ENCODE data around the gene NEK1. TPM values are rescaled to one million over a fixed set of nuclear protein-coding genes. Genes with fewer than 3 reads are reported as not detected.

NEK1 gene
- total RNA-seq, 6 experiments from 2014 or later = 9.4 to 11.1 (median 10.0) TPM

DNA sequence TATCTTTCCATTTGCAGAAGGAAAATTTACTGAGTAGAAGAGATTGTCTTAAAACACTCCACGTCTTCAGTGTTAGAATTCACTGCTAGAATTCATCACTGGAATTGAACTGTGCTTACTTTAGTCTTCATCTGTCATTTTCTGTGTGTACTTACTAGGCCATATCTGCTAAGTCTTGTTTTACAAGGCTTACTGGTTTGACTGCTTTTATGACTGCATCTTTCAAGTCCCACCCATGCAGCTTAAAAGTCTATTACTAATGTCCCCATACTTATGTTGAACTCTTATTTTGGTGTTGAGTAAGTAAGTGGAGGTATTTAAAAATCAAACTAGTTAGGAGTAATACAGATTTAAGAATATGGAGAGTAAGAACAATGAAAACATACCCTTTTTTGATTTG lies 22.6 kb upstream of the NEK1 start:
- TF ChIP-seq, protein P1, sequence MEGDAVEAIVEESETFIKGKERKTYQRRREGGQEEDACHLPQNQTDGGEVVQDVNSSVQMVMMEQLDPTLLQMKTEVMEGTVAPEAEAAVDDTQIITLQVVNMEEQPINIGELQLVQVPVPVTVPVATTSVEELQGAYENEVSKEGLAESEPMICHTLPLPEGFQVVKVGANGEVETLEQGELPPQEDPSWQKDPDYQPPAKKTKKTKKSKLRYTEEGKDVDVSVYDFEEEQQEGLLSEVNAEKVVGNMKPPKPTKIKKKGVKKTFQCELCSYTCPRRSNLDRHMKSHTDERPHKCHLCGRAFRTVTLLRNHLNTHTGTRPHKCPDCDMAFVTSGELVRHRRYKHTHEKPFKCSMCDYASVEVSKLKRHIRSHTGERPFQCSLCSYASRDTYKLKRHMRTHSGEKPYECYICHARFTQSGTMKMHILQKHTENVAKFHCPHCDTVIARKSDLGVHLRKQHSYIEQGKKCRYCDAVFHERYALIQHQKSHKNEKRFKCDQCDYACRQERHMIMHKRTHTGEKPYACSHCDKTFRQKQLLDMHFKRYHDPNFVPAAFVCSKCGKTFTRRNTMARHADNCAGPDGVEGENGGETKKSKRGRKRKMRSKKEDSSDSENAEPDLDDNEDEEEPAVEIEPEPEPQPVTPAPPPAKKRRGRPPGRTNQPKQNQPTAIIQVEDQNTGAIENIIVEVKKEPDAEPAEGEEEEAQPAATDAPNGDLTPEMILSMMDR (IDR thresholded peaks at IDR 0.05) = no peak
- H3K4me1 Mint-ChIP-seq (ENCODE audit: low read depth) = peaks cover 35% of the 10 kb centered on the region
- no peak overlapping the region for H3K4me3 Mint-ChIP-seq
- H3K9me3 Mint-ChIP-seq = no peaks in the 10 kb centered on the region
- H3K27ac Mint-ChIP-seq = no peak overlapping the region
- no peak for DNase-seq
- H3K36me3 Mint-ChIP-seq (ENCODE audit: low read depth) = peaks cover 20% of the 10 kb centered on the region
- H3K27me3 Mint-ChIP-seq (ENCODE audit: insufficient read depth) = no peaks in the 10 kb centered on the region

GRCh38 chr4:169632896-169633295 lies 20.5 kb upstream of the NEK1 start:
- no peak for DNase-seq
- no peak overlapping the region for H3K27ac Mint-ChIP-seq
- no peaks in the 10 kb centered on the region for H3K9me3 Mint-ChIP-seq
- no peak overlapping the region for H3K4me3 Mint-ChIP-seq
- TF ChIP-seq, protein P1 (IDR thresholded peaks at IDR 0.05) = no peak
- peaks cover 24% of the 10 kb centered on the region for H3K4me1 Mint-ChIP-seq (ENCODE audit: low read depth)
- H3K36me3 Mint-ChIP-seq (ENCODE audit: low read depth) = peaks cover 11% of the 10 kb centered on the region
- H3K27me3 Mint-ChIP-seq (ENCODE audit: insufficient read depth) = no peaks in the 10 kb centered on the region

DNA sequence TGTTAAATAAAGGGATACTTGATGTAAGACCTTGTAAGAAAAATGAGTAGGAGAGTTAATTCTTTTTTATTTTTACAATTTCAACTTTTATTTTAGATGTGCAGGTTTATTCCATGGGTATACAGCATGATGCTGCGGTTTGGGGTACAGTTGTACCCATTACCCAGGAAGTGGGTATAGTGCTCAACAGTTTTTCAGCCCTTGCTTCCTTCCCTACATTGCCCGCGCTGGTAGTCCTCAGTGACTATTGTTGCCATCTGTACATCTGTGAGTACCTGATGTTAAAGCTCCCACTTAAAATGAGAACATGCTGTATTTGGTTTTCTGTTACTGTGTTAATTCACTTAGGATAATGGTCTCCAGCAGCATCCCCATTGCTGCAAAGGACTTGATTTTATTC lies 17.7 kb upstream of the NEK1 start:
- peaks cover 3% of the 10 kb centered on the region; the same call in 1 of the 2 replicates for H3K36me3 Mint-ChIP-seq (ENCODE audit: low read depth)

DNA sequence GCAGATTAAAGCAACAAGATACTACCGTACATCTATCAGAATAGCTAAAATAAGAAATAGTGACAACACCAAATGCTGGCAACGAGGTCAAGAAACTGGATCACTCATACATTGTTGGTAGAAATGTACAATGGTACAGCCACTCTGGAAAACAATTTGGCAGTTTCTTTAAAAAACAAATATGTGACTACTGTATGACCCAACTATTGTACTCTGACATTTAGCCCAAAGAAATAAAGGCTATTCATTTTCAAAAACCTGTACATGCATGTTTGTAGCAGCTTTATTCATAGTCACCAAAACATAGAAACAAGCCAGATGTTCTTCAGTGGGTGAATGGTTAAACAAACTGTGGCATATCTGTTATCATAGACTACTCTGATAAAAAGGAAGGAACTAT lies 16.2 kb upstream of the NEK1 start:
- no peaks in the 10 kb centered on the region for H3K9me3 Mint-ChIP-seq
- H3K36me3 Mint-ChIP-seq (ENCODE audit: low read depth) = peaks cover 5% of the 10 kb centered on the region; the same call in 1 of the 2 replicates
- TF ChIP-seq, protein P1 (IDR thresholded peaks at IDR 0.05) = no peak
- peaks cover 17% of the 10 kb centered on the region for H3K4me1 Mint-ChIP-seq (ENCODE audit: low read depth)
- no peak for DNase-seq
- H3K27ac Mint-ChIP-seq = no peak overlapping the region
- H3K27me3 Mint-ChIP-seq (ENCODE audit: insufficient read depth) = no peaks in the 10 kb centered on the region
- no peak overlapping the region for H3K4me3 Mint-ChIP-seq

More for the DNA sequence above, 17.7 kb upstream of the NEK1 start:
- no peak overlapping the region for H3K27ac Mint-ChIP-seq
- TF ChIP-seq, protein P1 (IDR thresholded peaks at IDR 0.05) = no peak
- no peak overlapping the region for H3K4me3 Mint-ChIP-seq
- no peaks in the 10 kb centered on the region for H3K27me3 Mint-ChIP-seq (ENCODE audit: insufficient read depth)
- peaks cover 22% of the 10 kb centered on the region for H3K4me1 Mint-ChIP-seq (ENCODE audit: low read depth)
- no peak for DNase-seq
- H3K9me3 Mint-ChIP-seq = no peaks in the 10 kb centered on the region

DNA sequence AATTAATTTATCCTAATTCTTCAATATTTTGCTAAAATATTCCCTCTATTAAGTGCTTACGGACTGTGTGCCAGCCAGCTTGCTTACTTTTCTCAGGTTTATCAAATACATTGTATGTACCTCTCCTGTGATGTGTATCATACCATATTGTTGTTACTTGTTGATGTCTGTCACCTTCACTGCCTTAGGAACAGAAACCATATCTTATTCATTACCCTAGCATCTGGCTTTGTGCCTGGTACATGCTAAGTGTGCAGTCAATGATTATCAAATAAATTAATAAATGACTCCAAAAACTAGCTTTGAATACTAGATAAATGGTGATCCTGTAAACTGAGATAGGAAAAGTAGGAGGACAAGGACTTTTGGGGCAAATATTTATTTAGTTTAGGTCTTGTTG lies 14.9 kb upstream of the NEK1 start:
- Mint-ChIP-seq H3K36me3 (ENCODE audit: low read depth) (peaks cover 5% of the 10 kb centered on the region; the same call in 1 of the 2 replicates), H3K27me3 (ENCODE audit: insufficient read depth) (no peaks in the 10 kb centered on the region), H3K27ac (no peak overlapping the region), H3K4me3 (no peak overlapping the region), H3K9me3 (no peaks in the 10 kb centered on the region), H3K4me1 (ENCODE audit: low read depth) (peaks cover 18% of the 10 kb centered on the region)
- DNase-seq = no peak
- TF ChIP-seq, protein P1 (IDR thresholded peaks at IDR 0.05) = no peak
